Measurements from ENCODE around the gene STK17A. TPM values are rescaled to one million over a fixed set of nuclear protein-coding genes. Genes with fewer than 3 reads are reported as not detected.

STK17A gene
- total and polyA plus RNA-seq, 8 donors, result 25.9 to 38.4 (median 32.8) TPM

DNA sequence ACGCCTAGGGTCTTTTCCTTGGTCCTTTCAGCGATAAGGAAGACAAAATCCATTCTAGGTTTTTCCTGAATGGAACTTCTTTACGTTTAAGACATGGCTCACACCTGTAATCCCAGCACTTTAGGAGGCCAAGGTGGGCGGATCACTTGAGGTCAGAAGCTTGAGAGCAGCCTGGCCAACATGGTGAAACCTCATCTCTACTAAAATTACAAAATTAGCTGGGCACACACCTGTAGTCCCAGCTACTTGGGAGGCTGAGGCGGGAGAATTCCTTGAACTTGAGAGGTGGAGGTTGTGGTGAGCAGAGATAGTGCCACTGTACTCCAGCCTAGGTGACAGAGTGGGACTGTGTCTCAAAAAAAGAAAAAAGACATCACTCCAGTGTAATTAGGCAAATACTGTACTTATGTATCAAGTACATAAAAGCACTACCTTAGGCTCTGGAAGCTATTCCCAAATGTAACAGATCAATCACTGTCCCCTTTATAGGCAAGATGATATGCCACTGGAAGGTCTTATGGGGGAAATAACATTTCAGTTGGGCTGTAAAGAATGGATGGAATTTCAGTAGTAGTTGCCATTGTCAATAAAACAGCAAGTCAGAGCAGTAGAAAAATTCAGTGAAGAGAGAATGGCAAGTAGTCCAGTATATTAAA is 5.7 kb downstream of the STK17A start:
- ATAC-seq (no peak), DNase-seq (no peak)
- no peak for TF ChIP-seq CTCF (IDR thresholded peaks at IDR 0.05)
- Histone ChIP-seq H3K27ac (no peak overlapping the region), H3K4me3 (no peak overlapping the region), H3K36me3 (no peaks in the 10 kb centered on the region), H3K9me3 (no peaks in the 10 kb centered on the region), H3K27me3 (no peaks in the 10 kb centered on the region), H3K4me1 (peaks cover 4 to 69% of the 10 kb centered on the region in 2 donors)
- intact Hi-C loops (cut with DNase I), result loop anchor here in 1 of 2 donors (10.0 kb wide), 1 partner anchor 256 kb away; no protein-coding TSS in a partner anchor

- no peaks in the 10 kb centered on the region for H3K27me3 ChIP-seq
- H3K9me3 ChIP-seq, result no peaks in the 10 kb centered on the region
- no peak for ATAC-seq
- H3K4me1 ChIP-seq, result peaks cover 4 to 69% of the 10 kb centered on the region in 2 donors
- TF ChIP-seq CTCF (IDR thresholded peaks at IDR 0.05), result no peak
- H3K4me3 ChIP-seq, result no peak overlapping the region
- intact Hi-C loops (cut with DNase I), result loop anchor here in 1 of 2 donors (10.0 kb wide), 1 partner anchor 256 kb away; no protein-coding TSS in a partner anchor
- H3K36me3 ChIP-seq, result no peaks in the 10 kb centered on the region
- DNase-seq, result no peak
- H3K27ac ChIP-seq, result no peak overlapping the region
These were observed 6.2 kb downstream of the STK17A start for GRCh38 chr7:43589133-43589478.

GRCh38 chr7:43589728-43590127 is 6.8 kb downstream of the STK17A start:
- intact Hi-C loops (cut with DNase I), result loop anchor here in 1 of 2 donors (10.0 kb wide), 1 partner anchor 255 kb away; no protein-coding TSS in a partner anchor
- Histone ChIP-seq H3K4me3 (no peak overlapping the region), H3K27me3 (no peaks in the 10 kb centered on the region), H3K36me3 (no peaks in the 10 kb centered on the region), H3K4me1 (peaks cover 0 to 66% of the 10 kb centered on the region in 2 donors), H3K9me3 (no peaks in the 10 kb centered on the region), H3K27ac (no peak overlapping the region)
- no peak for DNase-seq
- TF ChIP-seq CTCF (IDR thresholded peaks at IDR 0.05), result no peak
- ATAC-seq, result no peak

- Histone ChIP-seq H3K4me3 (no peak overlapping the region), H3K27ac (peak overlapping the region in 1 of 2 donors; percentile 6), H3K27me3 (no peaks in the 10 kb centered on the region), H3K36me3 (peaks cover 0 to 3% of the 10 kb centered on the region in 2 donors), H3K4me1 (peaks cover 0 to 53% of the 10 kb centered on the region in 2 donors), H3K9me3 (no peaks in the 10 kb centered on the region)
- intact Hi-C loops (cut with DNase I), result no loop called here
- DNase-seq, result no peak
- TF ChIP-seq CTCF (IDR thresholded peaks at IDR 0.05), result no peak
- ATAC-seq, result no peak
These were observed 8.1 kb downstream of the STK17A start for GRCh38 chr7:43590862-43591557.

GRCh38 chr7:43591558-43592180 is 8.8 kb downstream of the STK17A start:
- Histone ChIP-seq H3K36me3 (peaks cover 0 to 9% of the 10 kb centered on the region in 2 donors), H3K9me3 (no peaks in the 10 kb centered on the region), H3K4me3 (no peak overlapping the region), H3K27ac (peak overlapping the region in 1 of 2 donors; percentile 48), H3K27me3 (no peaks in the 10 kb centered on the region), H3K4me1 (peaks cover 0 to 47% of the 10 kb centered on the region in 2 donors)
- TF ChIP-seq CTCF (IDR thresholded peaks at IDR 0.05), result no peak
- intact Hi-C loops (cut with DNase I), result no loop called here
- no peak for DNase-seq
- ATAC-seq, result peak; percentile 66

Data from left lung (tissue), 10 donors.